H1 (cell line): ENCODE measurements around the gene SRGAP3. TPM values are rescaled to one million over a fixed set of nuclear protein-coding genes. Genes with fewer than 3 reads are reported as not detected.

ENCODE experiments used
- CTCF ChIA-PET: fragments of 300-600 bp; sonication (Branson Sonifier 250); formaldehyde crosslinking; loops from one replicate; lab custom pipeline; 2021; ENCODE audit not compliant: partially characterized antibody; lab: Charles Lee
- POLR2A ChIA-PET: fragments of 300-600 bp; sonication (Branson Sonifier 250); formaldehyde crosslinking; loops from one replicate; lab custom pipeline; 2021; ENCODE audit warnings: inconsistent platforms; ENCODE audit not compliant: partially characterized antibody; lab: Charles Lee
- DNase-seq, 2 experiments: peaks; one replicate each; pipeline versions ENCODE4 v3.0.0 to v3.0.0-alpha.2; 2010 to 2022; ENCODE audit warnings: low spot score in 2 of 2, low read depth in 1 of 2, mixed read lengths in 1 of 2
- FAIRE-seq: peaks from 2 replicates; lab custom pipeline; 2011; peaks lifted over from hg19 to GRCh38; lab: Jason Lieb, UNC
- H2AFZ ChIP-seq: 2 replicates; pipeline ENCODE4 v1.8.1; 2012; ENCODE audit warnings: low read length, inconsistent platforms
- H2AK5ac ChIP-seq: 2 replicates; pipeline ENCODE4 v1.6.1; 2013; ENCODE audit warnings: low read depth, low read length
- H2BK120ac ChIP-seq: replicated peaks from 2 replicates; pipeline ENCODE3; 2013; ENCODE audit warnings: low read depth, low read length, inconsistent platforms
- H2BK12ac ChIP-seq: 2 replicates; pipeline ENCODE4 v1.6.1; 2013; ENCODE audit warnings: low read depth, low read length
- H2BK15ac ChIP-seq: 2 replicates; pipeline ENCODE4 v1.6.1; 2013; ENCODE audit warnings: low read length
- H2BK20ac ChIP-seq: 2 replicates; pipeline ENCODE4 v1.6.1; 2013; ENCODE audit warnings: low read length
- H2BK5ac ChIP-seq: 2 replicates; pipeline ENCODE4 v1.6.1; 2013; ENCODE audit warnings: low read depth, low read length
- H3K14ac ChIP-seq: 2 replicates; pipeline ENCODE4 v1.6.1; 2013; ENCODE audit warnings: inconsistent platforms; ENCODE audit not compliant: insufficient read length
- H3K18ac ChIP-seq: 2 replicates; pipeline ENCODE4 v1.6.1; 2013; ENCODE audit warnings: low read length; ENCODE audit errors: extremely low read depth
- H3K23ac ChIP-seq: 2 replicates; pipeline ENCODE4 v1.6.1; 2013; ENCODE audit warnings: inconsistent platforms; ENCODE audit not compliant: insufficient read length
- H3K23me2 ChIP-seq: 2 replicates; pipeline ENCODE4 v1.6.1; 2013; ENCODE audit warnings: low read depth, low read length
- H3K27ac ChIP-seq: 2 replicates; pipeline ENCODE4 v1.6.1; 2011; ENCODE audit warnings: low read depth, low read length, inconsistent platforms
- H3K27me3 ChIP-seq, 4 experiments: replicated peaks in 1 of 4; 1 replicate in 1 of 4; 2 replicates in 3 of 4; pipeline versions ENCODE4 v1.6.1 to v1.8.1; 2011 to 2013; ENCODE audit warnings: low read length in 3 of 4, mild to moderate bottlenecking in 3 of 4, inconsistent platforms in 2 of 4, mixed read lengths in 2 of 4, moderate library complexity in 1 of 4; ENCODE audit not compliant: control insufficient read depth in 3 of 4, insufficient read depth in 3 of 4; ENCODE audit errors: extremely low read depth in 1 of 4
- H3K36me3 ChIP-seq, 4 experiments: 2 replicates each; pipeline versions ENCODE4 v1.6.1 to v1.8.1; 2011 to 2013; ENCODE audit warnings: mild to moderate bottlenecking in 4 of 4, low read length in 3 of 4, moderate library complexity in 2 of 4, control low read depth in 1 of 4, inconsistent platforms in 1 of 4; ENCODE audit not compliant: insufficient read depth in 4 of 4, control insufficient read depth in 2 of 4
- H3K4ac ChIP-seq: replicated peaks from 2 replicates; pipeline ENCODE3; 2013; ENCODE audit warnings: low read length, low read depth, mixed read lengths, inconsistent platforms; ENCODE audit not compliant: insufficient read length
- H3K4me1 ChIP-seq, 4 experiments: replicated peaks in 1 of 4; 1 replicate in 1 of 4; 2 replicates in 3 of 4; pipeline versions ENCODE4 v1.6.1 to v1.8.1; 2011 to 2013; ENCODE audit warnings: low read length in 3 of 4, inconsistent platforms in 2 of 4, mixed read lengths in 1 of 4; ENCODE audit not compliant: insufficient read depth in 4 of 4, control insufficient read depth in 3 of 4
- H3K4me2 ChIP-seq, 2 experiments: 2 replicates each; pipeline versions ENCODE4 v1.6.1 to v1.8.1; 2011 to 2013; ENCODE audit warnings: low read depth in 2 of 2, low read length in 2 of 2, control low read depth in 1 of 2, inconsistent platforms in 1 of 2, mild to moderate bottlenecking in 1 of 2; ENCODE audit not compliant: insufficient read depth in 1 of 2
- H3K4me3 ChIP-seq, 4 experiments: fragments of 200-600, 300-600 bp in 1 of 4; sonication (generic), shearing (Covaris generic), sonication (Bioruptor Twin) in 1 of 4; 2 replicates each; pipeline versions ENCODE4 v1.5.1 to v1.8.1; 2011 to 2016; ENCODE audit warnings: low read length in 4 of 4, low read depth in 3 of 4, control low read depth in 2 of 4, inconsistent platforms in 2 of 4, mild to moderate bottlenecking in 2 of 4, mixed read lengths in 1 of 4, moderate library complexity in 1 of 4; ENCODE audit not compliant: insufficient read depth in 2 of 4; ENCODE audit errors: extremely low read depth in 1 of 4
- H3K56ac ChIP-seq: replicated peaks from 2 replicates; pipeline ENCODE3; 2013; ENCODE audit warnings: low read depth, mild to moderate bottlenecking, mixed read lengths, low read length, inconsistent platforms; ENCODE audit not compliant: insufficient read length
- H3K79me1 ChIP-seq: 2 replicates; pipeline ENCODE4 v1.6.1; 2013; ENCODE audit warnings: low read depth, low read length, control low read depth
- H3K79me2 ChIP-seq, 2 experiments: 2 replicates each; pipeline versions ENCODE4 v1.6.1 to v1.8.1; 2012 to 2013; ENCODE audit warnings: low read length in 2 of 2, mild to moderate bottlenecking in 2 of 2, inconsistent platforms in 1 of 2; ENCODE audit not compliant: insufficient read depth in 2 of 2, control insufficient read depth in 1 of 2
- H3K9ac ChIP-seq, 4 experiments: replicated peaks in 1 of 4; 1 replicate in 1 of 4; 2 replicates in 3 of 4; pipeline versions ENCODE4 v1.6.1 to v1.8.1; 2011 to 2013; ENCODE audit warnings: low read depth in 3 of 4, low read length in 3 of 4, control low read depth in 2 of 4, mild to moderate bottlenecking in 2 of 4, moderate library complexity in 2 of 4, inconsistent platforms in 1 of 4; ENCODE audit errors: extremely low read depth in 1 of 4
- H3K9me3 ChIP-seq, 2 experiments: 2 replicates each; pipeline versions ENCODE4 v1.6.1 to v1.8.1; 2012 to 2013; ENCODE audit warnings: mild to moderate bottlenecking in 2 of 2, moderate library complexity in 2 of 2, control low read depth in 1 of 2, inconsistent platforms in 1 of 2, low read depth in 1 of 2, low read length in 1 of 2, mixed read lengths in 1 of 2; ENCODE audit not compliant: insufficient read depth in 2 of 2
- H4K20me1 ChIP-seq, 2 experiments: replicated peaks in 1 of 2; 2 replicates each; pipeline versions ENCODE3 to v1.8.1; 2011 to 2013; ENCODE audit warnings: inconsistent platforms in 2 of 2, low read length in 2 of 2, mild to moderate bottlenecking in 1 of 2; ENCODE audit not compliant: insufficient read depth in 2 of 2, control insufficient read depth in 1 of 2
- H4K5ac ChIP-seq: 2 replicates; pipeline ENCODE4 v1.6.1; 2013; ENCODE audit warnings: low read length, low read depth, mixed read lengths, inconsistent platforms; ENCODE audit not compliant: insufficient read length
- H4K8ac ChIP-seq: 2 replicates; pipeline ENCODE4 v1.8.0; 2013; ENCODE audit warnings: mild to moderate bottlenecking, moderate library complexity, low read length, inconsistent platforms; ENCODE audit not compliant: insufficient read depth; ENCODE audit errors: extremely low read depth
- H4K91ac ChIP-seq: replicated peaks from 2 replicates; pipeline ENCODE3; 2013; ENCODE audit warnings: low read length, mixed read lengths, inconsistent platforms; ENCODE audit not compliant: insufficient read length
- ASH2L ChIP-seq: fragments of 200-600, 300-600 bp; sonication (generic); IDR thresholded peaks from one replicate; pipeline ENCODE4 v1.7.1; 2017; ENCODE audit warnings: low read length
- JUN ChIP-seq: IDR thresholded peaks from 2 replicates; pipeline ENCODE4 v1.6.1; 2011; ENCODE audit warnings: low read depth, mild to moderate bottlenecking, improper control_type of control experiment, low read length
- RAD21 ChIP-seq, 2 experiments: IDR thresholded peaks in 1 of 2; conservative IDR thresholded peaks in 1 of 2; 2 replicates each; pipeline ENCODE4 v1.6.1; 2011; ENCODE audit warnings: low read depth in 2 of 2, low read length in 2 of 2, improper control_type of control experiment in 1 of 2, inconsistent platforms in 1 of 2, mild to moderate bottlenecking in 1 of 2, moderate library complexity in 1 of 2
- WGBS, 2 experiments: shearing (Covaris generic) in 1 of 2; methylation state at CpG; one replicate each; pipeline versions ENCODE4 v1.1.6 to v1.1.7; 2013 to 2015; ENCODE audit warnings: low lambda C conversion rate in 2 of 2, mixed read lengths in 2 of 2, inconsistent platforms in 1 of 2, low coverage in 1 of 2, missing lambda C conversion rate in 1 of 2; ENCODE audit not compliant: insufficient replicate concordance in 2 of 2, insufficient coverage in 1 of 2, insufficient read length in 1 of 2; ENCODE audit errors: extremely low coverage in 1 of 2, missing lambda C conversion rate in 1 of 2; 5-methylcytosine and 5-hydroxymethylcytosine counted together
- polyA plus RNA-seq, 7 experiments: library from polyadenylated mRNA; depleted of rRNA in 3 of 7; stranded (reverse) in 5 of 7; unstranded in 2 of 7; fragments of >200 nt in 5 of 7; fragments of 200-250 nt in 2 of 7; gene quantifications; 1 replicate in 5 of 7; 2 replicates in 1 of 7; 4 replicates in 1 of 7; pipeline versions ENCODE4 v1.2.1 to v1.2.3, GENCODE V29; 2011 to 2013; ENCODE audit warnings: missing spikeins in 2 of 7, mixed read lengths in 2 of 7
- total RNA-seq: library from RNA; stranded (reverse); fragmentation: NEBNext Ultra II Directional; extraction: Animal tissue kit (Norgen Biotek cat#: 25700); gene quantifications from 2 replicates; pipeline ENCODE4 v1.2.1, GENCODE V29; 2021

Gene SRGAP3
- total and polyA plus RNA-seq, 2 of the 8 experiments (the other 6 are each of a cell fraction or from before 2014, with no cell fraction given): 5.8 to 11.4 TPM

- no peaks in the 10 kb centered on the region for H3K23me2 ChIP-seq
- H3K4me2 ChIP-seq: no peak overlapping the region
- no peak overlapping the region for H4K5ac ChIP-seq
- DNase-seq (no peak), FAIRE-seq (no peak)
- no peaks in the 10 kb centered on the region for H4K20me1 ChIP-seq
- H2AFZ ChIP-seq: no peak overlapping the region
- no peaks in the 10 kb centered on the region; the same call in 1 of the 2 replicates for H3K79me1 ChIP-seq
- H3K79me2 ChIP-seq: no peaks in the 10 kb centered on the region
- H3K4me3 ChIP-seq: no peak overlapping the region
- no peak overlapping the region for H3K4ac ChIP-seq
- no peak overlapping the region for H2BK5ac ChIP-seq
- H3K9me3 ChIP-seq: peaks cover 14 to 16% of the 10 kb centered on the region in 2 experiments
- H2BK12ac ChIP-seq: no peak overlapping the region
- ChIA-PET POLR2A (no interaction called here), CTCF (interaction anchor here (0.8 to 1.5 kb wide), 2 partner anchors 22 to 103 kb away, joined by 4 to 5 read pairs; partner anchors contain the start of gene SRGAP3)
- H3K4me1 ChIP-seq: no peaks in the 10 kb centered on the region
- H3K18ac ChIP-seq: no peak overlapping the region
- H3K9ac ChIP-seq: no peak overlapping the region
- H3K23ac ChIP-seq: no peak overlapping the region
- H2BK120ac ChIP-seq: no peak overlapping the region
- no peak overlapping the region for H2AK5ac ChIP-seq
- H3K56ac ChIP-seq: no peak overlapping the region
- H3K36me3 ChIP-seq: no peaks in the 10 kb centered on the region
- TF ChIP-seq RAD21 (IDR thresholded peaks at IDR 0.05 in 1 of 2, conservative IDR thresholded peaks at IDR 0.05 in 1 of 2; ENCODE audit: low read depth in 2 of 2, low read length in 2 of 2) (no peak), JUN (no peak), ASH2L (no peak)
- whole genome bisulfite sequencing, 2 experiments: 87% methylated on average over 11 of the region's 11 CpGs; no CpG with 5 or more reads in 1 of the 2 experiments
- H3K27ac ChIP-seq: no peak overlapping the region
- H3K14ac ChIP-seq: no peak overlapping the region
- H3K27me3 ChIP-seq: no peaks in the 10 kb centered on the region
- H2BK15ac ChIP-seq: no peak overlapping the region
- H2BK20ac ChIP-seq: no peak overlapping the region
- no peak overlapping the region for H4K91ac ChIP-seq
- no peak overlapping the region for H4K8ac ChIP-seq
Measured at GRCh38 chr3:9146367-9147071, 102.9 kb downstream of the SRGAP3 start.
